Measurements from ENCODE around the gene TYR.
"Not testable (repeated sequence)": the region's sequence is repeated elsewhere in the genome, so short reads cannot be mapped to it uniquely, and the experiment has no call there.

TYR gene

DNA sequence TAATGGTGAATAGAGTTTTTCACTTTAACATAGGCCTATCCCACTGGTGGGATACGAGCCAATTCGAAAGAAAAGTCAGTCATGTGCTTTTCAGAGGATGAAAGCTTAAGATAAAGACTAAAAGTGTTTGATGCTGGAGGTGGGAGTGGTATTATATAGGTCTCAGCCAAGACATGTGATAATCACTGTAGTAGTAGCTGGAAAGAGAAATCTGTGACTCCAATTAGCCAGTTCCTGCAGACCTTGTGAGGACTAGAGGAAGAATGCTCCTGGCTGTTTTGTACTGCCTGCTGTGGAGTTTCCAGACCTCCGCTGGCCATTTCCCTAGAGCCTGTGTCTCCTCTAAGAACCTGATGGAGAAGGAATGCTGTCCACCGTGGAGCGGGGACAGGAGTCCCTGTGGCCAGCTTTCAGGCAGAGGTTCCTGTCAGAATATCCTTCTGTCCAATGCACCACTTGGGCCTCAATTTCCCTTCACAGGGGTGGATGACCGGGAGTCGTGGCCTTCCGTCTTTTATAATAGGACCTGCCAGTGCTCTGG is at the start of gene TYR:
TSS of gene TYR (plus strand) at position 185 of the 541 bp plus-strand sequence. CDS start at position 264, 79 bp downstream.
- no peak for DNase-seq

DNA sequence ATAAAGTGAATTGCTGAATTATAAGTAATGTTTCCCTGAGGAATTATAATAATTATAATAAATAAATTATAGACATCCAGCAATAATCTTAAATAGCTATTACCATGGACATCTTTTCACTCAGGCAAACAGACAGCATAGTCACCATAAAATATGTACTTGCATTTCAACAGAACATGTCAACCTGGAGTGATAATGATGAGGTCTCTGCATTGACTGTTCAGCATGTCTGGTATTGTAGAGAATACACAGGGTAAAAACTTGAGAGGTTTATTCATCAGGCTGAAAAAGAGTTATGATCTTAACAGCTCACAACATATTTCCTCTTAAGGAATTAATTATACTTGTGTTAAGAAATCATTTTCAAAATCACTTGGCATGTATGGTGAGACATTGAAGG is 41.1 kb upstream of the TYR start:
- no peak for DNase-seq

DNA sequence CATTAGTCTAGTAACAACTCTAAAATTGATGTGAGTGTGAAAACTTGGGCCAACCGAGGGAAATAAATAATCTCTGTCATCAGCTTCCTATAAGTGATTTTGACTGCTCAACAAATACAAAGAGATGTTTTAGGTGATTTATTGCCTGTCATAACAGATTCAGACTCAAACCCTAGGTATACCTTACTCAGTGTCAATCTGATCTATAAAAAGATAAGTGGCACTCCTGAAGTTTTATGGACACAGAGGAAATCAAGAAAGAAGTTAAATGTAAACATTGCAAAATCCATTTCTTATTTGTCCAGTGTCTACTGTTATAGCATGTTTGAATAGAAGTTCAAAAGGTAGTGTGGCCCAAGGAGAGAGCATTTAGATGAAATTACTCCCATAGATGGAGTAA is 30.4 kb upstream of the TYR start:
- no peak for DNase-seq

DNA sequence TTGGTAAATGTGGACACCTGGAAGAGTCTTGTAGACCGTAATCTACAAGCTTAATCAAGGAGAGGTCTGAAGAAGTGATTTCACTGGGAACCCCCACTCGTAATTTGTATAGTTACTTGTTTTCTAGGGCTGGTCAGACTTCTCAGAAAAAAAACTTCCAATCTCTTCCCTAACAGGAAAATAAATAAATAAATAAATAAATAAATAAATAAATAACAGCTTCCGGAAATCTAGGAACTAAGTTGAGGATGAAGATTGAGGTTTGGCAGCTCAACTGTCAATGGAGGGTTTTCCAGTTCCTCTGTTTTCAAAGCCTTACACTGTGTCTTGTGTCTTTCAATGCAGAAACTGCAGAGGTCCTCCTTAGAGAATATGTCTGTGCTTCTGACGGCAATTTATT is 17.7 kb upstream of the TYR start:
- DNase-seq, result no peak

DNA sequence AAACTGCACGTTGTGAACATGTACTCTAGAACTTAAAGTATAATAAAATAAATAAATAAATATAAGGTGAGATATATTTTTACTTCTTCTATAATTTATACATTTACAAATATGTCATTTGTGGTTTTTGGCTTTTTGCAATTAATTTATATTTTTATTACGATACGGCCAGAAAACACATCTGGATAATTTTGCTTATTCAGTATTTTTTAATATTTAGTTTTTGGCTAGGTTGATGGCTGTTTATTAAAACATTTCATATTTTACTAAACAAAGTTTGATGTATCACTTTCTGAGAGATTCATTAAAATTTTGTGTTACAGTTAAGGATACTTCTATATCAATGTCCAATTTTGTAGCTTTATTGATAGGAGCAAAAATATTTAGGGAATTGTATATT is 15.7 kb upstream of the TYR start:
- no peak for DNase-seq

DNA sequence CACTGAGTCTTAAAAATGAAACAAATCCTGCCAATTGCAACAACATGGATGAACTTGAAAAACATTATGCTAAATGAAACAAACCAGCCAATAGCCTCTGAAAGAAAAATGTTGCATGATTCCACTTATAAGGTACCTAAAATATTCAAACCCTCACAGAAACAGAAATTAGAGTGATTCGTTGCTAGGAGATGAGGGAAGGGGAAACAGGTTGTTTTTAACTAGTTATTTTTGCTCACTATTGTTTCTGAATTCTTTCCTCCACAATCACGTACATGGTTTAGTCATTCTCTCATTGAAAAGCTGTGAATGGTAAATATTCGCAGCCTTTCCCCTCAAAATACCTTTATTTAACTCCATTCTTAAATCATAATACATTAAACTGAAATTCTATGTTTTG is 14.0 kb upstream of the TYR start:
- DNase-seq, result no peak

DNA sequence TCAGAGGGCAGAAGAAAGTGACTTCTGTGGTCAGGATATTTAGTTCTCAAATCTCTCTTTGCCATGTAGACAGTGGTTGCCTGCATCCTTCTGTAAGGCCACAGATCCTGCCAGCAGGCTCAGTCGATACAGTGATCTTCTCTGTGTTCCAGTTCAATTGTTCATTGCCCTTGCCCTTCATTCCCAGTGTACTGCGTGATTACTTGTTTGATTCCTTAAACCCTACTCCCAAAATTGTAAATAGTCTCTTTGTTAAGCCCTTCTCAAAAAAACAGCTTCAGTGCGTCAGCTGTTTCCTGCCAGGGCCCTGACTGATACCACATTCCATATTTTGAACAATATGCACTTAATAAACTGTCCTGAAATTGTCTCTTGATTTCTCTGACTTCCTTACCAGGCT is 9.3 kb upstream of the TYR start:
- DNase-seq, result no peak

DNA sequence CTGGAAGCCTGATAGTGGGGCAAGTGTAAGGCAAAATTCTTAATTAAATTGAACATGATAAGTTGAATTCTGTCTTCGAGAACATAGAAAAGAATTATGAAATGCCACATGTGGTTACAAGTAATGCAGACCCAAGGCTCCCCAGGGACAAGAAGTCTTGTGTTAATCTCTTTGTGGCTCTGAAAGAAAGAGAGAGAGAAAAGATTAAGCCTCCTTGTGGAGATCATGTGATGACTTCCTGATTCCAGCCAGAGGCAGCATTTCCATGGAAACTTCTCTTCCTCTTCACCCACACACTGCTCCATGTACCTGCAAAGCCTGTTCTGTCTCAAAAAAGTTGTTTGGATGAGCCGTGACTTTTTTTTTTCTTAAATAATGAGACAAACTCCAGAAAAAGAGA is 1.9 kb upstream of the TYR start:
- no peak for DNase-seq

DNA sequence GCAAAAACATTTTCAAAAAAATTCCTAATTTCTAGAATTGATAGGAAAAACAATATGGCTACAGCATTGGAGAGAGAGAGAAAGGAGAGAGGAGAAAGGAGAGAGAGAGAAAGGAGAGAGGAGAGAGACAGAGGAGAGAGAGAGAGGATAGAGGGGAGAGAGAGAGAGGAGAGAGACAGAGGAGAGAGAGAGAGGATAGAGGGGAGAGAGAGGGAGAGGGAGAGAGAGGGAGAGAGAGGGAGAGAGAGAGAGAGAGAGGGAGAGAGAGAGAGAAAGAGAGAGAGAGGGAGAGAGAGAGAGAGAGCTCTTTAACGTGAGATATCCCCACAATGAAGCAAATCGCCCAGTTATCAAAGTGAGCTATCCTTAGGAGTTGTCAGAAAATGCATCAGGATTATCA is 737 bp upstream of the TYR start:
- DNase-seq, result no peak

DNA sequence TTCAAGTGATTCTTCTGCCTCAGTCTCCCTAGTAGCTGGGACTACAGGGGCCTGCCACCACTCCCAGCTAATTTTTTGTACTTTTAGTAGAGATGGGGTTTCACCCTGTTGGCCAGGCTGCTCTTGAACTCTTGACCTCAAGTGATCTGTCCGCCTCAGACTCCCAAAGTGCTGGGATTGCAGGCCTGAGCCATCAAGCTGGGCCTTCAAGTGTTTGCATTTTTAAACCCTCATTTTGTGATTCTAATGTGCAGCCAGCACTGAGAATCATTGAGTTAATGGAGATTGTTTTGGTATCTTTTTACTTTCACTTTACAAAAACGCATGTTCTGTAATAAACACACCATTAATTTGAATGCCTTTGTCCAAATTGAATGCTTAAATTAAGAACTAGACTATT is 3.4 kb downstream of the TYR start:
- no peak for DNase-seq

DNA sequence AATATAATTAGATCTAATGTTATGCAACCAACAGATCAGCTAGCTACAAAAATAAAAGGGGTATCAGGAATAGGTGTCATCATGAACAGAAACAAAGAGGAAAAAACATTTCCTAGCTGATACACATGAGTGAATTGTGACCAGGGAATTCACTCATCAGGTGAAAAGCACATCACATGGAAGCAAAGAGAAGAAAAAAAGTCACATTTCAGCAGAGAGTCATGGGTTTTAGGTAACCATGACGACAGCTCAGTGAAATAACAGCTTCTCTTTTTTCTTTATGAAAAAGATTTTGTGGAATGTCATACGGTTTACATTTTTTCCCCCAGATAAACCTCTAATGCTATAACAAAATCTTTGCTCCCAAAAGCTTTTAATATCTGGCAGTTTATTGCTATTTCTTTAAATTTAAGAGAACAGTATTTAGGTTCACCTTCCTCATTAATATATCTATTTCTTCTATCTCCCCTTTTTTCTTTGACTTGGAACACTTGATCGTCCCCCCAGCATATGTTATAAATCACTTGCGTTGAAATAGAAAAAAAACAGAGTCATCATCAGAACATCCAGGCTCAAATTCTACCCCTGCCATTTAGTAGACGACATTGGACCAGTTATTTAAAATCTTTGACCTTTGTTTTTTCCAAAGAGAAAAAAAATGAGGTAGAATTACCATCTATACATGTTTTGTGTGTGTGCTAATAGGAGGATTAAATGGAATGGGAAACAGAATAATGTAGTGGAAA is 5.3 kb downstream of the TYR start:
- no peak for DNase-seq

DNA sequence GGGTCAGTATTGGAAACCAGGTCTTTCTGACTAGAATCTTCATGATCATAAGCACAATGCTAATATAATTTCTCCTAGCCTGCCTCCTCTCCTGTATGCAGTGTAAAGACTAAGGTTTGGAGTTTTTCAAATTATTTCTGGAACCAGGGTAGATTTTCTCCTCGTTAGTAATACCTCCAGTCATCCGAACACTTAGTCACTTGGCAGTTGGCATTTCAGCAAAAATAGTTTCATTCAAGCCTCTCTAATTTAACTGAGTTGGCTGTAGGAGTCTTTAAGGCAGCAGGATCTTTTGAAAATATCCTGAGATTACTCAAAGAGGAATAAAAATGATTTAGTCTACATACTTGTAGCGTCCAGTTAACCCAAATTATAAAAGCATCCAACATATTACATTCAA is 6.3 kb downstream of the TYR start:
- DNase-seq, result no peak

DNA sequence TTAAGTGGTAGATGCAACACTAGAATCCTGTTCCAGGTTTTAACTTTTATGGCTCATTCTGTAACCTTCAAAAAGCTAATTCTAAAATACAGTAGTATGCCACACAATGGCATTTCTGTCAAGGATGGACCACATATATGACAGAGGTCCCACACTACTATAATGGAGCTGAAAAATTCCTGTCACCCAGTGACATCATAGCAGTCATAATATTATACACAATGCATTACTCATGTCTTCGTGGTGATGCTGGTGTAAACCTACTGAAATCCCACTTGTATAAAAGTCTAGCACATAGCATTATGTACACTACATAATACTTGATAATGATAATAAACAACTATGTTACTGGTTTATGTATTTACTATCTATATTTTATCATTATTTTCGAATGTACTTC is 12.1 kb downstream of the TYR start:
- no peak for DNase-seq

DNA sequence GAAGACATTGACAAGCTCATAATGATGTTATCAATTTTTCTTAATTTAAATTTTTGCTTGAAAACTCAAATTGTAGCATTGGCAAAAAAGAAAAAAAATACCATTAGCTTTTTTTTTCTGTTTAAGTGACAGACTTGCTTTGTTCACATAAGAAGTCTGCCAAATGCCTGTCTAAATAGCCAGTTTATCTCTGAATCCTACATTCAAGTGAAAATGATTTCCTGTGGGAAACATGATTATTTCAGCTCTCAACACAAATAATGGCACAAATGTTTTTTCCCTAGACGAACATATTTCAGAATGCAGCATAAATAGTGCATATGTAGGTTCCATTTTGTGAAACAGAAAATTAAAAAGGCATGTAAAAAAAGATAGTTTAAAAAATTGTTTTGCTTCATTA is 23.5 kb downstream of the TYR start:
- DNase-seq, result no peak

DNA sequence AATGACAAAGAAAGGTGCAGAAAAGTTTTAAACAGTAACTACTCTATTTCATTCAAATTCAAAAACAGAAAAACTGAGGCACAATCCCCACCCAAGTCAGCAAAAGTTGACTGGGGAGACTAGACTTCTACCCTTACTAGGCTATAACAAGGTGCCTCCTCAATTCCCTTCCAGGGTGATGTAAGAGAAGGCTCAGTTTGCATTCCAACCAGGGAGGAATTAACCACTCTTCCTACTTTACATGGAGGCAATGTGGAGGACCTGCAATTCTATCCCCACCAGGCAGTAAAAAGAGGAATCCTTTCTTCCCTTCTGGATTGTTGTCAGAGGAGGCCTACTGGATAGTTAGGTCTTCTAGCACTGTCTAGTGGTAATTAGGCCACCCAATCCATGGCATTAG is 26.1 kb downstream of the TYR start:
- DNase-seq, result no peak

DNA sequence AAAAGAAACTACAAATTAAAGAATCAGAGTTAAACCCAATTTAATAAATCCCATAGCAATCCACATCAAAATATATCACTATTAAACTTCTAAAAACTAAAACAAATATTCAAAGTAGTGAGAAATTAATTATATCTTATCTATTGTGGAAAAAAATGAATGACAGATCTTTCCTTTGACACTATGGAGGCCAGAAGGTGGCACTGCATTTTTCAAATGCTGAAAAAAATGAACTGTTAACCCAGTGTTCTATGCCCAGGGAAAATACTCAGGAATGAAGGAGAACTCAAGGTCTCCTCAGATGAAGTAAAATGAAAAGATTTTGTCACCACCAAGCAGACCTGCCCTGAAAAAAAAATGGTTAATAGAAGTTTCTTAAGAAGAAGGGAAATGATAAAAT is 27.7 kb downstream of the TYR start:
- no peak for DNase-seq

DNA sequence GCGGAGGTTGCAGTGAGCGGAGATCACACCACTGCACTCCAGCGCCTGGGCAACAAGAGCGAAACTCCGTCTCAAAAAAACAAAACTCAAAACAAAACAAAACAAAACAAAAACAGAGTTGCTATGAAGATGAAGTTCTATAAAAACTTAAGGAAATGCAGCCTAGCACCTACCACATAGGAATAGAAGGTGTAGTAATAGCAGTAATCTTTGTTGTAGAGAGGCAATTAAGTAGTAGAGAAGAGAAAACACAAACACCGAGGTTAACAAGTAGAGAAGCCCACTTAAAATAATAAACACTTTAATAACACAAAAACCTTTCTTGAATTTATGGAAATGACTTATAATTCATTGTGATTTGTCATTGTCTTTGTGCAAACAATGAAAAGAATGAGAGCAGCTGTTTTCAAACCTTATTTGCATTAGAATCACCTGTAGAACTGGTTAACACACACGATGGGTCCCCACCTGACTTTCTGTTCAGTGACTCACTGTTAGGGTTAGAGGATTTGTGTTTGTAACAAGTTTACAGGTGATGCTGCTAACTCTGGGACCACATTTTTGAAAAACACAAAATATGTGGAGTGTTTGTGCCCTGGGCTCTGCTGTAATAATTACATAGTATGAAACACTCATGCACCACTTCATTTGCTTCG is 43.1 kb downstream of the TYR start:
- no peak for DNase-seq

DNA sequence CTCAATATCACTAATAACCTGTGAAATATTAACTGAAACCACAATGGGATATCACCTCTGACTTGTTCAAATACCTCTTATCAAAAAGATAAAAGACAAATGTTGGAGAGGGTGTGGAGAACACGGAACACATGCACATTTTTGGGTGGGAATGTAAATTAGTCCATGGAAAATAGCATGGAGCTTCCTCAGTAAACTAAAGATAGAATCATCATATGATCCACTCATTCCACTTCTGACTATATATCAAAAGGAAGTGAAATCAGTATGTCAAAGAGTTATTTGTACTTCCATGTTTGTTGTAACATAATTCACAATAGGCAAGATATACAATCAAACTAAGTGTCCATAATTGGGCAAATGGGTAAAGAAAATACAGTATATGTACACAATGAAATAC is 57.4 kb downstream of the TYR start:
- no peak for DNase-seq

DNA sequence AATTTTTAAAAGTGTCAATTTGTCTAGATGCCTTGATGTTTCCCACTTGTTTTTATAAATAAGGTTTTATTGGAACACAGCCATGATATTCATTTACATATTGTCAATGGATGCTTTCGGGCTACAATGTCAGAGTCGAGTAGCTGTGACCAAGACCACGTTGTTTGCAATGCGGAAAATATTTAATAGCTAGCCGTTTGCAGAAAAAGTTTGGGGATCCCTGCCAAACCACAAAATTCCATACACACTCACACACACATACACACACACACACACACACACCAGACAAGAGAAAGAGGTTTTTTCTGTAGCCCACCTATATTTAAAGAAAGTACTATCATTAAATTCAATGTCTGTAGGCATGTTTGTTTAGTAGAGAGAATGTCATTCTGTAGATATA is 58.3 kb downstream of the TYR start:
- no peak for DNase-seq

DNA sequence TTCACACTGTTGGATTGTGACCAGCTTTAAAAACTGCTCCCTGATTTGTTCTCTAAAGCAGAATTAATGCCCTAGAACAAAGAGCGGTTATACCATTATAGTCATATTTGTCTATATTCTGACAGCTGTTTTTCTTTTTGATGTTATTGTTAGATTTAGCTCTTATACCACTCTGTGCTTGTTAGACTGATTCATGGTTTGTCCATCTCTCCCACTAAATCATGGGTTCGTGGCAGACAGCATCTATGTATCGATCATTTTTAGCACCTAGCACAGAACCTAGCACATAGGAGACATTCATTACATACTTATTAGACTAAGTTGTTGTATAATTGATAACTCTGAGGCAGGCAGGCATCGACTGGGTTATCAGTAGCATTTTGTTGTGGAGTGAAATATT is 69.3 kb downstream of the TYR start:
- not testable (repeated sequence) for DNase-seq

DNA sequence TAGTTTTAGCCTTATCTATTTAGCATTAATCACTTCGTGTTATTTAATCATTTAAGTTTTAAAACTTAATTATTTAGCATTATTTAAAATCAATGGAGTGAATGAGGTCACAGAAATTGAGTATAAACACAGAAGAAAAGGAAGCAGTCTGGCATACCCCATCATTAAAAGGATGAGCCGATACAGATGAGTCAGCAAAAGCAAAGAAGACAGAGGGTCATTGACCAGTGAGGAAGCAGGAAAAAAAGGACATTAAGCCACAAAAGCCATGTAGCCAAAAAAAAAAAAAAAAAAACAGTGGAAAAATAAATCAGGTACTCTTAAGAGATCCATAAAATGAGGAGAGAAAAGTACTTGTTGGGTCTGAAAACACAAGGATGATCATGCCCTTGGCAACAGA is 71.5 kb downstream of the TYR start:
- no peak for DNase-seq

DNA sequence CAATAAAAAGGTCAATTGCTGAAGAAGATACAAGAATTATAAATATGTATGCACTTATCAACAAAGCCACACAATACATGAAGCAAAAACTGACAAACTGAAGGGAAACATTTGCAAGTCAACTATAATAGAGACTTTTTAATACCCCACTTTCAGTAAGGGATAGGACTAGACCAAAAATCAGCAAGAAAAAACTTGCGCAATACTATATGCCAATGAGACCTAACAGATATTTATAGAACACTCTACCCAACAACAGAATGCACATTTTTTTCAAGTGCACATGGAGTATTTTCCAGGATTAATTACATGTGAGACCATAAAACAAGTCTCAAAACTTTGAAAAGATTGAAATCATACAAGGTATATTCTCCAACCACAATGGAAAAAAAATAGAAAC is 83.8 kb downstream of the TYR start:
- DNase-seq, result not testable (repeated sequence)

DNA sequence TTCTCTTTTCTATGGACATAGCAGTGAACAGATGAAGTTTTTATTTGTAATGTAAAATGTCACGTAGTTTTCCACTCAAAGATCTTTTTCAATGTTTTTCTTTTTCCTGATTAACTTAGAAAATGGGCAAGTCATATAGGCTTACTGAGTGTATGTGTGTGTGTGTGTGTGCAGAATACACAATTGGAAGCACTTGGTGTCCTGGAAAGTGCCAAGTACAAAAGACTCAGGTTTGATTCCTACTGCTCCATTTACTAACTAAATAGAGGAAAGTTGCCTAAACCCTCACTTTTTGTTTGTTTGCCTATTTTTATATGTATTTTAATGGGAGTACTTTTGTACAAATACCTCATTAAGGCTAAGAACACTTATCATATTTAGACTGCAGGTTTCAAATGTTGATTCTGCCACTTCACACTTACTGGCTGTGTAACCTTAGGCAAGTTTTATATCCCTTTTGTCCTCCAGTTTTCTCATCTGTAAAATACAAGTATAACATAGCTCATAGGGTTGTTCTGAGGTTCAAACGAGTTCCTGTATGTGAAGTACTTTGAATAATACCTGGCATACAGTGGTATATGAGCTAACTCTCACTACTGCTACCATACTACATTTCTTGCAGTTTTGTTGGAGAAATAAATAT is 90.1 kb downstream of the TYR start:
- no peak for DNase-seq

DNA sequence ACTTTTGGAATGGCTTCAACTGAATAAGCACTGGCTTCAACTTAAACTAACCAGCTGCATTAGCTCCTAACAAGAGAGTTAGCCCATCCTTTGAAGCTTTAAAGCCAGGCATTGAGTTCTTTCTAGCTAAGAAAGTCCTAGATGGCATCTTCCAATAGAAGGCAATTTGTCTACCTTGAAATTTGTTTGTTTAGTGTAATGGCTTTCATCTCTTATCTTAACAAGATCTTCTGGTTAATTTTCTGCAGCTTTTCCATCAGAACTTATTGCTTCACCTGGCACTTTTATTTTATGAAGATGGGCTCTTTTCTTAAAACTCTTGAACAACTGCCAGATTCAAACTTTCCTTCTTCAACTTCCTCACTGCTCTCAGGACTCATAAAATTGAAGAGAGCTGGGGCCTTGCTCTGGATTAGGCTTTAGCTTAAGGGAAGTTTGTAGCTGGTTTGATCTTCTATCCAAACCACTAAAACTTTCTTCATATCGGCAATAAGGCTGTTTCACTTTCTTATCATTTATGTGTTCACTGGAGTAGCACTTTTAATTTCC is 94.9 kb downstream of the TYR start:
- DNase-seq, result not testable (repeated sequence)

All from NCI-H1092 treated with DMSO at 0.1 percent for 48 hours (cell line).